ENCODE data around the gene SCAMP4.

GRCh38 chr19:1925544-1925943 lies 20.3 kb downstream of the SCAMP4 start:
- TF ChIP-seq TAF1 (IDR thresholded peaks at IDR 0.05; ENCODE audit: borderline replicate concordance, insufficient read depth, low read length), result no peak
- no peak for TF ChIP-seq POLR2AphosphoS5 (IDR thresholded peaks at IDR 0.05; ENCODE audit: low read depth, low read length)
- TF ChIP-seq REST (IDR thresholded peaks at IDR 0.05; ENCODE audit: insufficient read depth in 1 of 2, low read depth in 2 of 2, low read length in 2 of 2), result no peak
- no peak for TF ChIP-seq SIN3A (IDR thresholded peaks at IDR 0.05; ENCODE audit: borderline replicate concordance, insufficient read depth, low read length)
- no peak for TF ChIP-seq FOXP2 (optimal IDR thresholded peaks at IDR 0.05; ENCODE audit: borderline replicate concordance, extremely low read depth, extremely low read length, insufficient read depth)
